Stimulated activated CD4-positive, alpha-beta T cell treated with anti-CD3 and anti-CD28 coated beads, Interleukin-15, amount 100 ng/mL, for 24 hours (primary cell): ENCODE data around the gene KCNAB3.

Experiments
- DNase-seq: peaks from one replicate; pipeline ENCODE4 v3.0.0-alpha.2; 2020

Gene KCNAB3

GRCh38 chr17:7873051-7873450, 56.6 kb downstream of the KCNAB3 start:
- DNase-seq: no peak
